ENCODE measurements around the gene CD63.

GRCh38 chr12:55686366-55687010, 42.3 kb downstream of the CD63 start:
- no peak for TF ChIP-seq EZH2phosphoT487 (conservative IDR thresholded peaks at IDR 0.05; ENCODE audit: low read length)
- no peak for TF ChIP-seq CTCF (IDR thresholded peaks at IDR 0.05; ENCODE audit: insufficient read depth, low read length, poor library complexity, severe bottlenecking)

Data from SU-DHL-6 (cell line).